ENCODE data around the gene CRYBA2. TPM values are rescaled to one million over a fixed set of nuclear protein-coding genes. Genes with fewer than 3 reads are reported as not detected.

Gene CRYBA2
- polyA plus RNA-seq, 1 donor from 2014 or later, result not detected

DNA sequence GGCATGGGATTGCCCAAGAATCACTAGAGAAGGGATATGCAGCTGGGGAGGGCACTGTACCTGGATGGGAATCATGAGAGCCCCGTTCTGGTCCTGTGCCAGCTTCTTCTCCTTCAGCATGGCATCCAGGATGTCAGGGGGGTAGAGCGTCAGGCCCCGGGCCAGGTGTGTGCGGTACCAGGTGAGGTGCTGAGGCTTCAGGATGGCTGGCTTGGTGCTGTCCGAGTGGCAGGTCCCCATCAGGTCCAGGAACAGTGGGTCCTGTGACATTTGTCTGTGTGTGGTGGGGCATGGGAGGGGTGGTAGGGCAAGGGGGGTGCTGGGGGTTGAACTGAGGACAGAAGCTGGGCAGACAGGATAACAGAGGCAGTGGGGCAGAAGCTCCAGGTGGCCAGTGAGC is 34.9 kb upstream of the CRYBA2 start:
- Histone ChIP-seq H3K27me3 (ENCODE audit: insufficient read depth, low read depth, low read length) (no peaks in the 10 kb centered on the region), H3K36me3 (ENCODE audit: insufficient read depth, low read length) (no peaks in the 10 kb centered on the region), H3K4me2 (ENCODE audit: low read length) (no peak overlapping the region), H4K20me1 (ENCODE audit: insufficient read depth) (no peaks in the 10 kb centered on the region), H3K9me3 (ENCODE audit: low read length) (no peaks in the 10 kb centered on the region), H3F3A (ENCODE audit: insufficient read depth, low read length, poor library complexity, severe bottlenecking) (no peaks in the 10 kb centered on the region), H3K27ac (ENCODE audit: low read length) (no peak overlapping the region), H3K4me3 (ENCODE audit: low read length) (no peak overlapping the region), H3K79me2 (replicated peaks; ENCODE audit: insufficient read depth, low read length) (no peaks in the 10 kb centered on the region), H3K9me2 (ENCODE audit: insufficient read depth, low read length) (no peaks in the 10 kb centered on the region), H3K9ac (ENCODE audit: low read length) (no peak overlapping the region), H2AFZ (ENCODE audit: low read depth, low read length) (no peak overlapping the region)
- TF ChIP-seq, protein P1, sequence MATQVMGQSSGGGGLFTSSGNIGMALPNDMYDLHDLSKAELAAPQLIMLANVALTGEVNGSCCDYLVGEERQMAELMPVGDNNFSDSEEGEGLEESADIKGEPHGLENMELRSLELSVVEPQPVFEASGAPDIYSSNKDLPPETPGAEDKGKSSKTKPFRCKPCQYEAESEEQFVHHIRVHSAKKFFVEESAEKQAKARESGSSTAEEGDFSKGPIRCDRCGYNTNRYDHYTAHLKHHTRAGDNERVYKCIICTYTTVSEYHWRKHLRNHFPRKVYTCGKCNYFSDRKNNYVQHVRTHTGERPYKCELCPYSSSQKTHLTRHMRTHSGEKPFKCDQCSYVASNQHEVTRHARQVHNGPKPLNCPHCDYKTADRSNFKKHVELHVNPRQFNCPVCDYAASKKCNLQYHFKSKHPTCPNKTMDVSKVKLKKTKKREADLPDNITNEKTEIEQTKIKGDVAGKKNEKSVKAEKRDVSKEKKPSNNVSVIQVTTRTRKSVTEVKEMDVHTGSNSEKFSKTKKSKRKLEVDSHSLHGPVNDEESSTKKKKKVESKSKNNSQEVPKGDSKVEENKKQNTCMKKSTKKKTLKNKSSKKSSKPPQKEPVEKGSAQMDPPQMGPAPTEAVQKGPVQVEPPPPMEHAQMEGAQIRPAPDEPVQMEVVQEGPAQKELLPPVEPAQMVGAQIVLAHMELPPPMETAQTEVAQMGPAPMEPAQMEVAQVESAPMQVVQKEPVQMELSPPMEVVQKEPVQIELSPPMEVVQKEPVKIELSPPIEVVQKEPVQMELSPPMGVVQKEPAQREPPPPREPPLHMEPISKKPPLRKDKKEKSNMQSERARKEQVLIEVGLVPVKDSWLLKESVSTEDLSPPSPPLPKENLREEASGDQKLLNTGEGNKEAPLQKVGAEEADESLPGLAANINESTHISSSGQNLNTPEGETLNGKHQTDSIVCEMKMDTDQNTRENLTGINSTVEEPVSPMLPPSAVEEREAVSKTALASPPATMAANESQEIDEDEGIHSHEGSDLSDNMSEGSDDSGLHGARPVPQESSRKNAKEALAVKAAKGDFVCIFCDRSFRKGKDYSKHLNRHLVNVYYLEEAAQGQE (IDR thresholded peaks at IDR 0.05; ENCODE audit: borderline replicate concordance), result no peak
- no peak for TF ChIP-seq TAF1 (IDR thresholded peaks at IDR 0.05; ENCODE audit: low read depth)
- TF ChIP-seq MXI1 (conservative IDR thresholded peaks at IDR 0.05; ENCODE audit: poor library complexity, severe bottlenecking), result no peak
- TF ChIP-seq, protein P2, sequence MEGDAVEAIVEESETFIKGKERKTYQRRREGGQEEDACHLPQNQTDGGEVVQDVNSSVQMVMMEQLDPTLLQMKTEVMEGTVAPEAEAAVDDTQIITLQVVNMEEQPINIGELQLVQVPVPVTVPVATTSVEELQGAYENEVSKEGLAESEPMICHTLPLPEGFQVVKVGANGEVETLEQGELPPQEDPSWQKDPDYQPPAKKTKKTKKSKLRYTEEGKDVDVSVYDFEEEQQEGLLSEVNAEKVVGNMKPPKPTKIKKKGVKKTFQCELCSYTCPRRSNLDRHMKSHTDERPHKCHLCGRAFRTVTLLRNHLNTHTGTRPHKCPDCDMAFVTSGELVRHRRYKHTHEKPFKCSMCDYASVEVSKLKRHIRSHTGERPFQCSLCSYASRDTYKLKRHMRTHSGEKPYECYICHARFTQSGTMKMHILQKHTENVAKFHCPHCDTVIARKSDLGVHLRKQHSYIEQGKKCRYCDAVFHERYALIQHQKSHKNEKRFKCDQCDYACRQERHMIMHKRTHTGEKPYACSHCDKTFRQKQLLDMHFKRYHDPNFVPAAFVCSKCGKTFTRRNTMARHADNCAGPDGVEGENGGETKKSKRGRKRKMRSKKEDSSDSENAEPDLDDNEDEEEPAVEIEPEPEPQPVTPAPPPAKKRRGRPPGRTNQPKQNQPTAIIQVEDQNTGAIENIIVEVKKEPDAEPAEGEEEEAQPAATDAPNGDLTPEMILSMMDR (IDR thresholded peaks at IDR 0.05; ENCODE audit: poor library complexity, severe bottlenecking), result no peak
- TF ChIP-seq POLR2AphosphoS5 (IDR thresholded peaks at IDR 0.05), result no peak
- TF ChIP-seq EP300 (conservative IDR thresholded peaks at IDR 0.05; ENCODE audit: poor library complexity, severe bottlenecking), result no peak
- TF ChIP-seq SMC3 (conservative IDR thresholded peaks at IDR 0.05; ENCODE audit: poor library complexity), result no peak
- no peak for TF ChIP-seq RAD21 (conservative IDR thresholded peaks at IDR 0.05)
- no peak for TF ChIP-seq EZH2 (IDR thresholded peaks at IDR 0.05; ENCODE audit: borderline replicate concordance, insufficient read depth, low read length, poor library complexity, severe bottlenecking)

DNA sequence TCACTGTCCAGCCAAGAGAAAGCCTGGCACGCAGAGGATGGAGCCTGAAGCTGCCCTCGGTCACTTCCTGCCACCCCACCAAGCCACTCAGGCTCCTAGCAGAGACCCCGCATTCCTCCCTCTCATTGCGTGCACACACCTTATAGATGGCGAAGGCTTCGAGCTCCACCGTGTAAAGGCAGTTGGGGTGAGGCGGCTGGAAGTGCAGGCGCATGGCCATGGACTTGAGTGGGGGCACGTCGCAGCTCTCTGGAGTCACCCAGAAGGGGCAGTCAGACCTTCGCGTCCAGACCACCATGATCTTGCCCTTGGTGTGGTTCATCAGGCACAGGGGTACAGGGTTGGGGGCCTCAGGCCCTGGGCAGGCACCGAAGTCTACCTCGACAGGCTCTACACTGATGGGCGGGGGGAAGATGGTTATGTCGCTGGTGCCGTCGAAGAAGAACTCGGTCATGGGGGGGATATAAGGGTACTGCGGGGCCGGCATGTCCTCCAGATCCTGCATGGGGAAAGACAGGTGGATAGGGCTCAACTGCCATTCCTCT is 34.4 kb upstream of the CRYBA2 start:
- no peaks in the 10 kb centered on the region for H3K9me2 ChIP-seq (ENCODE audit: insufficient read depth, low read length)
- no peak overlapping the region for H3K9ac ChIP-seq (ENCODE audit: low read length)
- no peaks in the 10 kb centered on the region for H3K36me3 ChIP-seq (ENCODE audit: insufficient read depth, low read length)
- no peaks in the 10 kb centered on the region for H4K20me1 ChIP-seq (ENCODE audit: insufficient read depth)
- no peak for TF ChIP-seq EP300 (conservative IDR thresholded peaks at IDR 0.05; ENCODE audit: poor library complexity, severe bottlenecking)
- TF ChIP-seq SMC3 (conservative IDR thresholded peaks at IDR 0.05; ENCODE audit: poor library complexity), result no peak
- no peak for TF ChIP-seq TAF1 (IDR thresholded peaks at IDR 0.05; ENCODE audit: low read depth)
- no peak for TF ChIP-seq MXI1 (conservative IDR thresholded peaks at IDR 0.05; ENCODE audit: poor library complexity, severe bottlenecking)
- TF ChIP-seq, protein P2 (IDR thresholded peaks at IDR 0.05; ENCODE audit: poor library complexity, severe bottlenecking), result no peak
- TF ChIP-seq RAD21 (conservative IDR thresholded peaks at IDR 0.05), result no peak
- TF ChIP-seq POLR2AphosphoS5 (IDR thresholded peaks at IDR 0.05), result no peak
- TF ChIP-seq, protein P1 (IDR thresholded peaks at IDR 0.05; ENCODE audit: borderline replicate concordance), result no peak
- no peak for TF ChIP-seq EZH2 (IDR thresholded peaks at IDR 0.05; ENCODE audit: borderline replicate concordance, insufficient read depth, low read length, poor library complexity, severe bottlenecking)
- H3K27me3 ChIP-seq (ENCODE audit: insufficient read depth, low read depth, low read length), result no peaks in the 10 kb centered on the region
- no peaks in the 10 kb centered on the region for H3K9me3 ChIP-seq (ENCODE audit: low read length)
- no peaks in the 10 kb centered on the region for H3F3A ChIP-seq (ENCODE audit: insufficient read depth, low read length, poor library complexity, severe bottlenecking)
- no peak overlapping the region for H2AFZ ChIP-seq (ENCODE audit: low read depth, low read length)
- H3K4me3 ChIP-seq (ENCODE audit: low read length), result no peak overlapping the region
- H3K27ac ChIP-seq (ENCODE audit: low read length), result no peak overlapping the region
- H3K79me2 ChIP-seq (replicated peaks; ENCODE audit: insufficient read depth, low read length), result no peaks in the 10 kb centered on the region
- H3K4me2 ChIP-seq (ENCODE audit: low read length), result no peak overlapping the region

Measured in neural cell (in vitro differentiated cells).